HG03521 (cell line): ENCODE measurements around the gene EPHA4.

ENCODE experiments used
- ATAC-seq: cut with Tn5 transposase; IDR thresholded peaks from one replicate; pipeline ENCODE4 v1.9.1; 2021; ENCODE audit warnings: mild to moderate bottlenecking, moderate library complexity; ENCODE audit not compliant: unreplicated experiment

Gene EPHA4

DNA sequence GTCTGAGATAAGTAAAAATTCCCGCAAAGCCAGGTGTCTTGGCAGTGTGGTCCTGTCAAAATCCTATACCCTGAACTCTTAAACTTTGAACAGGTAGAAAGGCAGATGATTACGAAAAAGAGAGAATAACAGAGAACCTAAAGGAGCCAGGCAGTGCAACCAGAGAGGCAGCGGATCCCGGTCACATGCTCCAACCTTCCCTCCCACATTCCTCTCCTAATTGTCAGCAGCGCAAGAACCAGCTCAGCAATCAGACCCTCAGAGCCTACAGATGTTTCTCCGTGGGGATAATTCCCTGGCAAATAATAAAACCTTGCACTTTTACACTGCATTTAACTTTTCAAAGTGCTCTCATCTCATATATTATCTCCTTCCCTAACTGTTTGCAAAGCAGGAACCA is 124.8 kb downstream of the EPHA4 start:
- no peak for ATAC-seq

DNA sequence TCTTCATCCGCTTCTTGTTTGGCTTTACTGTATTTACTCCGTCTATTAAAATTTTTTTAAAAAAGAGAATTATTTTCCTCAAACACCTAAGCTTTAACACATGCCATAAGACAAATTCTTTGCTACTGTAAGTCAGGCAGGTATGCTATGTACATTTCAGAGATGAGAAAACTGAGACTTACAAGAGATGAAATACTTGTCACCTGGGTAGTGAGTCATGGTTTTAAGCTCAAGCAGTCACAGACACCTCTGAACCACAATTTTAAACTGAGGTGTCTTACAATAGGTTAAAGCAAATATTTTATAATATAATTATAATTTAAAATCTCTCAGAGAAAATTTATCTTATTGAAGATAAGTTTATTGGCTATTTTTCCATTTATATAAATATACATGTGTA is 126.0 kb downstream of the EPHA4 start:
- no peak for ATAC-seq

DNA sequence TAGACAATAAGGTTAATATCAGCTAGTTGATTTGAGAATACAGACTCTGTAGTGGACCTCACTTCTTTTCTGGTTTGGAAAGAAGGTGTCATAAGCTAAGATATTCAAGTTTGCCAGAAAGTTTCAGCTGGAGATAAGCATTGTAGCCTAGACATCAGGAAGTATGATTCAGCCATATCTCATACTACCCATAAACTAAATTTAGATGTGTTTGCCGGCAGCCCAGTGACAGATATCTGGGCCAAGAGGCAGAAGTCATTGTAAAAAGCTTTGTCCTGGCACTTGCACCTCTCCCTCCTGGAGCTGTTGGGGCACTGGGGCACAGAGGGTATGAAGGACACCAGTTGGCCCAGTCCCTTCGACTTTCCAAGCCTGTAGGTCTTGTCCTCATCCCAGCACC is 128.0 kb downstream of the EPHA4 start:
- ATAC-seq: no peak

DNA sequence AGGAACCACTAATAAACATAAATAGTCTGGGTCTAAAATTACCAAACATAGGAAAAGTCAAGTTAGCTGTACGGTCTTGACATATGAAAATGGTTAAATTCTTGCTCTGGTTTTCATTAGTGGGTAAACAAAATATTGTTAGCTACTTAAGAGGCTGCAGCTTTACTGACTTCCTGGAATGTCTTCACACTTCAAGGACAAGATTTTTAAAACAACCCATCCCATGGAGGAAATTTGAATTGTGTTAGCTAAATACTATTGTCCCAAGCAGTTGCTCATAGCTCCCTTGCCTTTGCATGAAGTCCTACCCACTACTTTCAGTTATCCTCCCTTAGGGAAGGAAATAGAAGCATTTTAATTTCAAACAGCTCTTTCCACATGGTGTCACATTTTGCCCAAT is 128.5 kb downstream of the EPHA4 start:
- ATAC-seq: no peak

DNA sequence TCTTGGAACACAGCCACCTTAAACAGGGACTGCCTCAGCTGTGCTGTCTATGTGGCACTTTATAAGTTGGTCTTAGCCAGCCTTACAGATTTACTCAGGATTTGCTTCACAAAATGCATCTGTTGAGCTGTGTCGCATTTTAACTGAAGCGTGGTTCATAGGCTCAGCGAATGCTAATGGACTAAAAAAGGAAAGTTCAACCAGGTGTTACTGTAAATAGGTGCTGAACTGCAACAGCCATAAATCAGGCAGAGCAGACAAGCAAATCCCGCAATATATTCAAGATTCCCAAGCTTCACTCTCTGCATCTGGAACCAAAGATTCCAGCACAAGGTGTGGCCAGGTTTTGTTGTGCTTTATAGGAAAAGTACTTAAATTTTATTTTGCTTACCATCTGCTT is 130.0 kb downstream of the EPHA4 start:
- ATAC-seq: no peak

DNA sequence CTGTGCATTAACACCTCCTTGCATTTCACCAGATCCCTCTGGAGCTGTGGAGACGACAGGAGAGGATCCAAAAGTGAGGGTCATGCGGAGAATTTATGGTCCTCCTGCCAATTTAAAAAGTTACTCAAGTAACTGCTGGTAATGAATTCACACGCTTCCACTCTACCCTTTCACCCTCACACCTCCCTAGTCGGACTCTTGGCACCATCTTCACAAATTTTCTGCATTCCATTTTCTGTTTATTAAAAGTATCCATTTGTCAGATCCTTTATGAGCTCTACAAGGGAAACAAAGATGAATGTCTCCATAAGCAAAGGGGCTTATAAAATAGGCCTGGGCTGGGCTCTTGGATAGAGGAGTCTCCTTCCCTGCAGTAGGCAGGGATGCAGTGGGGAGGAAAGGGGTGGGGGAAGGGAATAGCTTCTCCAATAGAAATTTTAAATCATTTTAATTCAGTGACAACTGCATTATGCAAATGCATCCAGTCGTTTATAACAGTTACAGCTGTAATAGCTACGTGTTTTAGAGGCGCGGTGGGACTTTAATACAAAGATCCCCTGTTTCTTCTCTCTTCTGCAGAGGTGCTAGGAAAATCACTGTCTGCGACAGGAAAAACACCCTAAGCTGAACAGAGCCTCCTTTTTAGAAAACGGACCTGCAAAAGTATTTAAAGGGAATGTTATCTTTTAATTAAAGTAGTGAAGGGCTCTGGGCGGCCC is 132.2 kb downstream of the EPHA4 start:
- no peak for ATAC-seq

DNA sequence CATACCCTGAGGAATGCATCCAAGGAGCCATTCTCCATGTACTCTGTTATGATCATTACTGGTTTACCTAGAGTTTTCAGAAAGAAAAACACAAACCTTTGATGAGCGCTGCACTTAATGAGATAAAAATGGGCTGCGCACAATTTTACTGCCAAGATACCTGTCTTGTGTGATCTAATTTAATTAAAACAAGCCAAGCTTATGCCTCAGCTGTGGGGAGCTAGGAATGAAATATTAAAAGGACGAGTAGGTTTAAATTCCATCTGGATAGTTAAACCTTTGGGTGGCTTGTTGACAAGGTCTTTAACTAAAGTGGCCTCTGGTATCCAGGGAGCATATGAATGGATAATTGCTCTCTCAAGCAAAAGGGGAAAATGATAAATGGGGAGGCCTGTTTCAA is 135.0 kb downstream of the EPHA4 start:
- ATAC-seq: no peak

DNA sequence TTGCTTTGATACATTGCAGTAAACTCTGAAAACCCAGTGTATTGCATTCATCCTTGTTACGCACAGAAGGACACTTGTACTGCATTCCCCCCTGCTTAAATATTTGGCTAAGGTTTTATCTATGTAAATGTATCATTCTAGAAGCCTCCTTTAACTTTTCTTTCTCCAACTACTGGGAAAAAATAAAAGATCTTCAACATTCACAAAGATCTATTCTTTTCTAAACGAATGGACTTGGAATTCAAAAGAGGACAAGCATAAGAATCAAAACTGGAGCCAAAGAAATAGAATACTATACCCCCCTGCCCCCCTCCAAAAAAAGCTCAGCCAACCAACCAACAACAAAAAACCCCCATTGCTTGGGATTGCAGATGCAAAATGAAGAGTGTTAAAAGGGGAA is 136.9 kb downstream of the EPHA4 start:
- ATAC-seq: no peak

DNA sequence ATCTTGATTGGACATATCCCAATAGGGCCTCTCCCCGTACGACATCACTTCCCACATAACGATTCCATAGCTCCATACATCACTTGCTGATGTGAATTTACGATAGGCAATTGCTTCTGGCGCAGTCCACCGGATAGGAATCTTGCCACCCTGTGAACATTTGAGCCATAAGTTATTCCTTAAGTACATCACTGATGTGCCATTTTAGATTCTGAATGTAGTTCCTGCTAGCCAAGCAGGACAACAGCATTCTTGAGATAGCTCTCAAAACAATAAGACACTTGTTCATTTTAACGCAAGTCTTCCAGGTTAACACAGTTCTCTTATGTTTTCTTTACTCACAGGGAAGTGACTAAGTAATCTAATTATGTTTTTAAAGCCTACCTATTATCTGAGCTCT is 138.0 kb downstream of the EPHA4 start:
- ATAC-seq: no peak

DNA sequence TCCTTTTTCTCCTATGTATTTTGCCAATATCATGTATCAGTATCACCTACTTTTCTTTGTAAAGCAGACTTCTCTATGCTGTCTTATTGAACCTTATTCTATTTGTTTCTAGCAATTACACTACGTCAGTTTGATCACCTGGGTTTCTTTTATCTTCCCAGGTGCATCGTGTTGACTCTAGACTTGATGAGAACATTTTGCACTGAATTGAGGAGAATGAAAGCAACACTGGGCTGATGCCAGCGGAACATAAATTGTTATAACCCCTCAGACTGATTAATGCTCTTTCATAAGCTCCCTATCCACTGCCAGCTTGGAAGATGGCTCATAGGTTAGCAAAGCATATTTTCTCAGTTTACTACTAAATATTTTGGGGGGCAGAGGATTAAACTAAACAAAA is 140.6 kb downstream of the EPHA4 start:
- ATAC-seq: no peak

DNA sequence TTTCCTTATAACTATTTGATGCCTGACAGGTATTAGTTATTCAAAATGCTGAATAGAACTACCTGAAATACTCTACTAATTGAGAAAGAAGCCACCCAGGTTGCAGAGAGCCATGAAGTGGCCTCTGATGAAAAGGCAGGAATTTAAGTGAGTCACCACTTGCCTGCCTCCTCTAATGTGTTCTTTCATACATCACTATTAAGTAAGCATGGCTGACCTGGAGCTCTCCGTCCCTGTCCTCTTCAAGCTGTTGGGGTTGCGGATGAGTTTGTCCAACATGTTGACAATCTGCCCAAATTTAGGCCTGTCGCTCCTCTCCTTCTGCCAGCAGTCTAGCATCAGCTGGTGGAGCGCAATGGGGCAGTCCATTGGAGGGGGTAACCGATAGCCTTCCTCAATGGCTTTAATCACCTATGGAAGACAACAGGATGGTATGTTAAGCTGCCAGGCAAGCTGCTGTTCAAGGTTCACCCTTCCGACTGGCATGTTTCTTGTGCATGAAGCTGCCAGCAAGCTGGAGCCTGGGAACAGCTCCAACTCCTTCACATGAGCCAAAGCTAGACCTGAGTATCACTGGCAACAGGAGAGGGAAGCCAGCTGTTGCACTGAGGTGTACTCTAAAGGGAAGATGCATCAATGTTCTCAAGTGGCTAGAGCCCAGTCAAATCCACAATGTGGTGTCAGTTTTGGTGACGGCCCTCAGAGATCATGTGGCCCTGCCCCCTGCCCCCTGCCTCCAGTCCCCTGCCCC is 142.2 kb downstream of the EPHA4 start:
- ATAC-seq: no peak

DNA sequence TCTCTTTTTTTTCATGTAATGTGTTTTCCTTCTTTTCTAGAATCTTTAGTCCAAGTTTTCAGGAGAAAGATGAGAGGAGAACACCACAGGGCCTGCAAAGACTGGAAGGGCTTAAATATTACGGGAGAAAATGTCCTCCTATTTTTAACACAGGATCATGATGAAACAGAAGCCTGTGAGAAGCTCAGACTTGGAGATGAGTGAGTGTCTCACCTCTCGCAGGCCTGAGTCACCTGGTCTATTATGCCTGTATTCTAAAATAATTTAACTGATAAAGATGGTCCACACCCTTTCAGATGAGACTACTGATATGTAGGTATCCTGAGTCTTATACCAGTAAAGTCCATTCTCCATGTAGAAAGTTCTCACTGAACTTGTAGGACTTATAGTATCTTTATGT is 143.2 kb downstream of the EPHA4 start:
- ATAC-seq: no peak

DNA sequence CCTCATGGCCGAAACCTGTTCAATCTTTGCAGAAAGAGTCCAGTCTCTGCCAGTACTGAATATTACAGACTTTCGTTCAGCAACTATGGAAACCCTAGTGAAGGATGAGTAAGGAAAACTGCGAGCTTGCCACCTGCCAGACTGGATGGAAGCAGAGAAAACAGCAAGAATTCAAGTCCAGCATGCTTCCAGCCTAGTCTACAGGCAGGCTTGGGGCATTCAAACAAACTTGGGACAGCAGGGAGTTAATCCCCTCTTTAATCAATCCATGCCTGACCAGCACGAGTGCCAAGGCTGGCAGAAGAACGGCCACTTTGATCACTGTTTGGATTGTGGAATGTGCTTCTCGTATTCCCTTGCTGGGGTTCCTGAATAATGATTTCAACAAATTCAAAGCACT is 145.2 kb downstream of the EPHA4 start:
- no peak for ATAC-seq

DNA sequence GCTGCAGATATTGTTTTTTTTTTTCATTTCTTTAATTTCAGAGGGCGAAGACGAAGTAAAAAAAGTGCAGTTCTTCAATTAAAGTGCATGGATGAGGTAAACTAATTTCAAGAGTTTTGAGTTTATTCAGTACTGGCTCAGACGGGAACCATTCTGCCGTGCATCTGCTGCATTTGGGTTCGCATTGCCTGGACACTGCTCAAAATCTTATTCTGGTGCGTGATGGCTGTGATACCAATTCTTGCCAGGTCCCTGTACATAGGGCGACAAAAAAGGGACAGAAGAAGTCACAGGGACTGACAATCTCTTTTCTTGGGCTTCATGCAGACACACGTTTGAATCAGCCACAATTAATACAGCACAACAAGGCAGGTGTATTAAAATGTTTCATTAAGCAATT is 146.2 kb downstream of the EPHA4 start:
- no peak for ATAC-seq

DNA sequence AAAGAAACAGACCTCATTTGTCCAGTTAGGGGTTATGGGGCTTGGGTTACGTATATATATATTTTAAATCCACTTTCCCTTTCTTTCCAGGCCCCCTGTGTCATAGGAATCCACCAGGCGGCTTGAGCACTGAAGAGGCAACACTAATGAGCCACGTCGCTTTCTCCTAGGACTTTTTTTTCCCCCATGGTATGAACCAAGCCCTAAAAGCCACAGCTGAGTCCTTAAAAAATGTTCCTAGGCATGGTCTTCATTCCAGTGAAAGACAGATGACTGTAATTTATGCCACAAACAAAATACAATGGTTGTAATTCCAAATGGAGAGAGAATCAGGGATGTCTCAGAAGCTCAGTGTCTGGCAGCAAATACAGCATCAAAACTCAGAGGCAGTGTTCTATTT is 146.8 kb downstream of the EPHA4 start:
- ATAC-seq: no peak

DNA sequence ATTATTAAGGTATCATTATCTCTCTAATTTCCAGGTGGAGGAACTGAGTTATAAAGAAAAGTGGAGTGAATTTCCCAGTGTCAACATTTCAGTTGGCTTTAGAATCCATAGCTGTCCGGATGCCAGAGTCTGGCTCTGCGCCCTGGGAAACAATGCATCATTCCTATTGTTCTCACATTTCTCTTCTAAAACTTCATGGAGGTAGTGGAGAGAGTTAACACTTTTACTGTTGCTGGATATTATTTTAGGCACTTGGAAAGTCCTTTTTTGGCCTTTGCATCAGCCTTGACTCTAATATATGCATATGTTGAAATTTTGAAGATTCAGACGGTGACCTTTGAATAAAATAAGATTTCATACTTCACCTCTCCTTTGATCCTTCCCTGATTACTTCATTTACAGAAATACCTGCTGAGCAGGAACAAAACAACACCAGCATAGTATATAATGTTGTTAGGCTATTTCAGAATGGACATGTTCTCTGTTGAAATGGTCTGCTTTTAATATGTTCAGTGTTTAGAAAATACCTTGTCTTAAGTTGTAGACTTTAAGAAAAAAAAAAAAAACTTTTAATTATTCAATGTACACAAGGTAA is 148.8 kb downstream of the EPHA4 start:
- ATAC-seq: no peak

DNA sequence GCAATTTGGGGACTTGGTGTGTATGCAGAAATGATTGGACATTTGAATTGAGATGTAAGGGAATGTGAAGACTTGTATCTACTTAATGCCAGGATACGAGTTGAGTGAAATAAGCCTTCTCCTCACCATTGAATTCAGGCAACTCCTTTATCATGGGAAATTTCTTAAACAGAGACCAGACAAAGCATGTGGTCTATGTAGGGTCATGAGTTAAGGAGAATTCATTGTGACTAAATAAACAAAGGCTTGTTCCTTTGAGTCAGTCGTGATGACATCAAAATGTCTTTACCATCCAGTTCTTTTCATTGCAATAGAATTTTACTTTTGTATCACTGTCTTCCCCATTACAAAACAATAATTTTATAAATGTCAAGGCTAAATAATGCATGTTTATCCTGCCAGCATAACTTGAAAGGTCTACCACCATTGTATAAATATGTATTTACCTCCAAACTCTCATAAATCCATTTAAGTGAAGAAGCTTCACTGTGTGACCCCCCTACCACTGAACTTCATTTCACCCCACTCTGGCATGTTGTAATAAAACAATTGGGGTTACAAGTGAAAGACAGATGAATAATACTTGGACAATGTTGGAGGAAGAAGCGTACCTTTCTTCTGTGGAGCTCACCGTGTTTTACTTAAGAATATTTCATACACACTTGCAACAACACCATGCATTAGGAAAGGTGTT is 149.4 kb downstream of the EPHA4 start:
- no peak for ATAC-seq

DNA sequence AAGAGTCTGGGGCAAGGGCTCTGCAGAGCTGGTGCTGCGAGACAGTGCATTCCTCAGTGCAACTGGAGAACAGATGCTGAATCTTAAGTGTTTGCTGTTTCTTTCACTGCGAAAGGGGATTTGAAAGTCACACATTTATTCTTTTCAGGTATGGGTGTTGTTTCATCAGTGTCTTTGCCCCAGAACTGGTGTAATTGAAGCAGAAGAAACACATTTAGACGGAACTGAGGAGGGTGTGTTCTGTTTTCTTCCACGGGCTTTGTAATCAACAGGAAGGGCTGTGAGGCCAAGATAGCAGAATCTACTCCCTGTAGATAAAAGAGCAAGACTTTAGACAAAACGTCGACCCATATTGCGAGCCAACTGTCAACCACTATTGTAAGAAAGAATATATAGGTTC is 151.9 kb downstream of the EPHA4 start:
- ATAC-seq: no peak

DNA sequence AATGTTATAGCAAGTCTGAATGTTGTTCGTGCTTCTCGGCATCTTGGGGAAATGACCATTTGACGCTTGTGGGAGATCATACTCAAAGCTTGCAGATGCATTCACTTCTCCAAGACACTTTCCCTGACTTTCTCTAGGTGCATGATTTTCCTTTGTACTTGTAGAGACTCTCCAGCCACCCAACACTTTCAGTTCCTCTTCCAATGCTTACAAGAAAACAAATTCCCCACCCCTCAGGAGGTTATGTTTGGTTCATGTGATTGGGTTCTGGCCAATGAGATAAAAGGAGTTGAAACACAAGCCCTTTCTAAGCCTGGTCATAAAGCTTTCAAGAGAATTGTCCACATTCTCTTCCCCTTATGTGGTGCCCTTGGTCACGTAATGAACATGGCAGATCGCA is 156.3 kb downstream of the EPHA4 start:
- ATAC-seq: no peak

DNA sequence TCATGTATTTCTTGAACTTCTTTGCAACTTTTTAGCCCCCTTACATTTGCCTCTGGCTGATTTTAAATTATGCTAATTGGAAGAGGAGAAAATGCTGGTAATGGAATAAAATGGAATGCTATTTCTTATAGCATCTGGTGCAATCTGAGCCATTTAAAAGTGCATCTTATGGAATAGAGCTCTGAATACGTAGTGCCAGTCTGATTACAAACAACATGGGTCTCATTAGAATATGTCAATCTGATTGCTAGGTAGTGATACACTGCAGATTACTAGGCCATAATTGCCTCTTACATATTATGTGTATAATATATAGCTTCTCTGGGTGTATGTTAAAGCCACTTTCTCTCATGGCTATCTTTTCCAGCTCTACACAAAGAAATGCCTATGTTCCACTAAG is 159.1 kb downstream of the EPHA4 start:
- ATAC-seq: no peak

DNA sequence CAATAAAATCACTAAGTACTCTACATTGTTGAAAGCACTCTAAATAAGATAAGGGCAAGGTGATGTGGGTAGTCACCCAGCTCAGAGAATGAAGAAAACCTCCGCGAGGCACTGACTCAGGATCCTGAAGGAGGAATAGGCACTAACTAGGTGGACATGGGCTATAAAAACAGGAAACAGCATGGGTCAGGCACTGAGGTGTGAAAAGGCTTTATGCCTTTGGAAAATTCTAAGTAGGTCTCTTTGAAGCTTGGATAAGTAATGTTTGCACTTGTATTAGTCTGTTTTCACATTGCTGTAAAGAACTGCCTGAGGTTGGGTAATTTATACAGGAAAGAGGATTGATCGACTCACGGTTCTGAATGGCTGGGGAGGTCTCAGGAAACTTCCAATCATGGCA is 161.6 kb downstream of the EPHA4 start:
- ATAC-seq: no peak

DNA sequence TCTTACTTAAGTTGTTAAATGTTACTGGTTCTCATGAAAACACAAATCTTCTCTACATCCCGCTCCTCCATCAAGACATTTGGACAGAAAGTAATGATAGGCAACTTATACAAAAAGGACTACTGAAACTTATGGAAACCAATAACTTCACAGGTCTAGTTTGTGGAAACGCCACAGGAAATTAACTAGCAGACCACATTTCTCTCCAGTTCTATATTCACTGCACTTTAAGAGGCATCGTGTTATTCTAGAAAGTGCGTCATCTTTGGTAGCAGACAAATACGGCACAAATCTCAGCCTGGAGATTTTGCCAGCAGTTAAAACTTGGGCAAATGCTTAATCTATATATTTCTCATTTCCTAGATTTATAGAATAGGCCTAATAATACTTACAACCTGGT is 164.3 kb downstream of the EPHA4 start:
- no peak for ATAC-seq
